CD14-positive monocyte (primary cell): ENCODE measurements around the gene MMGT1. TPM values are rescaled to one million over a fixed set of nuclear protein-coding genes. Genes with fewer than 3 reads are reported as not detected.

Source experiments
- DNase-seq, 3 donors: peaks; one replicate each; pipeline ENCODE4 v3.0.0-alpha.2; 2011 to 2022
- H2AFZ ChIP-seq: 2 replicates; pipeline ENCODE4 v1.6.0; 2012; ENCODE audit warnings: mild to moderate bottlenecking, low read depth, low read length, inconsistent platforms; ENCODE audit not compliant: insufficient read depth, poor library complexity, severe bottlenecking
- H3K27ac ChIP-seq, 2 donors: 1 replicate in 1 of 2; 2 replicates in 1 of 2; pipeline ENCODE4 v1.5.1; 2012 to 2013; ENCODE audit warnings: low read length in 2 of 2, control low read depth in 1 of 2, inconsistent platforms in 1 of 2, low read depth in 1 of 2, mild to moderate bottlenecking in 1 of 2
- H3K27me3 ChIP-seq, 2 donors: one replicate each; pipeline versions ENCODE4 v1.6.0 to v1.6.1; 2011 to 2013; ENCODE audit warnings: low read length in 2 of 2; ENCODE audit not compliant: control insufficient read depth in 2 of 2, insufficient read depth in 2 of 2
- H3K36me3 ChIP-seq, 2 donors: replicated peaks in 1 of 2; 1 replicate in 1 of 2; 2 replicates in 1 of 2; pipeline versions ENCODE4 v1.5.1 to v1.6.1; 2012 to 2013; ENCODE audit warnings: low read length in 2 of 2, control low read depth in 1 of 2, inconsistent platforms in 1 of 2, mild to moderate bottlenecking in 1 of 2; ENCODE audit not compliant: insufficient read depth in 2 of 2, control insufficient read depth in 1 of 2
- H3K4me1 ChIP-seq, 2 donors: 1 replicate in 1 of 2; 2 replicates in 1 of 2; pipeline versions ENCODE4 v1.5.1 to v1.6.1; 2012 to 2013; ENCODE audit warnings: low read length in 2 of 2, control low read depth in 1 of 2, inconsistent platforms in 1 of 2, mild to moderate bottlenecking in 1 of 2, moderate library complexity in 1 of 2; ENCODE audit not compliant: insufficient read depth in 2 of 2, control insufficient read depth in 1 of 2
- H3K4me2 ChIP-seq: replicated peaks from 2 replicates; pipeline ENCODE3; 2012; ENCODE audit warnings: low read length, moderate library complexity, mild to moderate bottlenecking; ENCODE audit not compliant: poor library complexity, severe bottlenecking; ENCODE audit errors: extremely low read depth
- H3K4me3 ChIP-seq, 3 experiments: fragments of 200-600 bp in 1 of 3; sonication (generic) in 1 of 3; replicated peaks in 1 of 3; 1 replicate in 2 of 3; 2 replicates in 1 of 3; pipeline ENCODE4 v1.5.1; 2011 to 2013; ENCODE audit warnings: low read length in 3 of 3, mild to moderate bottlenecking in 3 of 3, control low read depth in 2 of 3, low read depth in 2 of 3, inconsistent platforms in 1 of 3, moderate library complexity in 1 of 3
- H3K79me2 ChIP-seq: 2 replicates; pipeline ENCODE4 v1.6.0; 2012; ENCODE audit warnings: mild to moderate bottlenecking, control low read depth, inconsistent platforms, low read length, moderate library complexity; ENCODE audit not compliant: insufficient read depth
- H3K9ac ChIP-seq: 2 replicates; pipeline ENCODE4 v1.6.0; 2017; ENCODE audit warnings: low read length, mild to moderate bottlenecking; ENCODE audit not compliant: insufficient read depth, poor library complexity, severe bottlenecking
- H3K9me3 ChIP-seq, 2 donors: replicated peaks in 1 of 2; 1 replicate in 1 of 2; 2 replicates in 1 of 2; pipeline versions ENCODE4 v1.5.1 to v1.6.1; 2012 to 2013; ENCODE audit warnings: low read length in 2 of 2, control low read depth in 1 of 2; ENCODE audit not compliant: control insufficient read depth in 1 of 2, insufficient read depth in 1 of 2
- H4K20me1 ChIP-seq: 2 replicates; pipeline ENCODE4 v1.6.0; 2012; ENCODE audit warnings: mild to moderate bottlenecking, low read length, control low read depth, moderate library complexity; ENCODE audit not compliant: insufficient read depth
- H3K27ac Mint-ChIP-seq, 7 donors: one replicate each; pipeline ENCODE4 v1.8.0; 2020; ENCODE audit warnings: mild to moderate bottlenecking in 7 of 7, mixed read lengths in 7 of 7, moderate library complexity in 6 of 7, inconsistent platforms in 2 of 7
- H3K27me3 Mint-ChIP-seq, 3 donors: one replicate each; pipeline ENCODE4 v1.8.0; 2021 to 2022; ENCODE audit warnings: low read depth in 3 of 3, mild to moderate bottlenecking in 3 of 3, mixed read lengths in 3 of 3, moderate library complexity in 3 of 3, inconsistent platforms in 1 of 3
- H3K36me3 Mint-ChIP-seq, 2 donors: one replicate each; pipeline ENCODE4 v1.8.0; 2020; ENCODE audit warnings: mixed read lengths in 2 of 2, inconsistent platforms in 1 of 2, mild to moderate bottlenecking in 1 of 2
- H3K4me1 Mint-ChIP-seq: one replicate; pipeline ENCODE4 v1.8.0; 2020; ENCODE audit warnings: mild to moderate bottlenecking, mixed read lengths
- H3K4me3 Mint-ChIP-seq, 2 donors: one replicate each; pipeline ENCODE4 v1.8.0; 2020; ENCODE audit warnings: mild to moderate bottlenecking in 2 of 2, mixed read lengths in 2 of 2, moderate library complexity in 1 of 2
- H3K9me3 Mint-ChIP-seq, 7 donors: one replicate each; pipeline ENCODE4 v1.8.0; 2020 to 2022; ENCODE audit warnings: mixed read lengths in 7 of 7, mild to moderate bottlenecking in 6 of 7, moderate library complexity in 6 of 7, inconsistent platforms in 2 of 7
- CTCF ChIP-seq: fragments of 200-600 bp; IDR thresholded peaks from one replicate; pipeline ENCODE4 v1.8.0; 2022; ENCODE audit warnings: antibody characterized with exemption, mild to moderate bottlenecking
- WGBS: methylation state at CpG from one replicate; pipeline ENCODE4 v1.1.5; 2013; ENCODE audit warnings: missing lambda C conversion rate; ENCODE audit not compliant: insufficient coverage; 5-methylcytosine and 5-hydroxymethylcytosine counted together
- intact Hi-C, 2 donors: fragments of 100-400 bp; cut with micrococcal nuclease; formaldehyde crosslinking; loops; one replicate each; pipeline versions ENCODE4 v1.15.0 to v1.15.1; 2023
- polyA plus RNA-seq, 3 donors: library from polyadenylated mRNA; depleted of rRNA in 1 of 3; unstranded in 2 of 3; stranded (reverse) in 1 of 3; fragments of 300-500 nt in 2 of 3; fragments of >200 nt in 1 of 3; fragmentation: Illumina TruSeq in 2 of 3; gene quantifications; 1 replicate in 2 of 3; 2 replicates in 1 of 3; pipeline ENCODE4 v1.2.3, GENCODE V29; 2012 to 2021

MMGT1 gene
- polyA plus RNA-seq, 3 donors, result 11.7 to 14.2 (median 11.8) TPM

GRCh38 chrX:135951291-135951690, 22.5 kb downstream of the MMGT1 start:
- TF ChIP-seq CTCF, result no peak
- H3K27me3 Mint-ChIP-seq, result peaks cover 0 to 3% (median 0%) of the 10 kb centered on the region in 3 donors
- Histone ChIP-seq H4K20me1 (no peaks in the 10 kb centered on the region), H2AFZ (no peak overlapping the region), H3K27ac (no peak overlapping the region), H3K27me3 (no peaks in the 10 kb centered on the region), H3K79me2 (no peaks in the 10 kb centered on the region), H3K4me1 (no peaks in the 10 kb centered on the region), H3K36me3 (no peaks in the 10 kb centered on the region), H3K4me2 (no peak overlapping the region), H3K4me3 (no peak overlapping the region), H3K9me3 (no peaks in the 10 kb centered on the region), H3K9ac (no peak overlapping the region)
- no peak overlapping the region for H3K27ac Mint-ChIP-seq
- H3K4me1 Mint-ChIP-seq, result no peaks in the 10 kb centered on the region
- WGBS, result 100% methylated on average over 1 of the region's 4 CpGs
- no peak for DNase-seq
- intact Hi-C loops, result no loop called here
- H3K4me3 Mint-ChIP-seq, result no peak overlapping the region
- peaks cover under 1 to 3% of the 10 kb centered on the region in 2 donors for H3K36me3 Mint-ChIP-seq
- no peaks in the 10 kb centered on the region for H3K9me3 Mint-ChIP-seq

- no CpG with 5 or more reads among the region's 2 CpGs for whole genome bisulfite sequencing
- Mint-ChIP-seq H3K4me3 (no peak overlapping the region), H3K36me3 (peaks cover 4 to 6% of the 10 kb centered on the region in 2 donors), H3K27me3 (no peaks in the 10 kb centered on the region), H3K27ac (no peak overlapping the region), H3K4me1 (peaks cover 2% of the 10 kb centered on the region), H3K9me3 (peaks cover 0 to 11% (median 0%) of the 10 kb centered on the region in 7 donors)
- Histone ChIP-seq H3K9me3 (peaks cover 8 to 10% of the 10 kb centered on the region in 2 donors), H3K79me2 (no peaks in the 10 kb centered on the region), H3K4me1 (no peaks in the 10 kb centered on the region), H3K4me2 (no peak overlapping the region), H3K4me3 (no peak overlapping the region), H3K27ac (no peak overlapping the region), H3K27me3 (no peaks in the 10 kb centered on the region), H2AFZ (no peak overlapping the region), H3K9ac (no peak overlapping the region), H3K36me3 (no peaks in the 10 kb centered on the region), H4K20me1 (no peaks in the 10 kb centered on the region)
- intact Hi-C loops, result no loop called here
- TF ChIP-seq CTCF, result no peak
- DNase-seq, result no peak
Measured at GRCh38 chrX:135944486-135944885, 29.3 kb downstream of the MMGT1 start.
